SK-N-SH (cell line): ENCODE results near the gene CCL26.

Experiments used
- CHD2 ChIP-seq: fragments of 150-350 bp; IDR thresholded peaks from 2 replicates; pipeline ENCODE4 v1.6.1; 2018; ENCODE audit warnings: low read length; ENCODE audit not compliant: partially characterized antibody
- CTCF ChIP-seq: fragments of 200-600 bp; sonication (generic); IDR thresholded peaks from 2 replicates; pipeline ENCODE4 v1.6.1; 2017; ENCODE audit warnings: antibody characterized with exemption, mild to moderate bottlenecking, moderate library complexity
- ELF1 ChIP-seq: IDR thresholded peaks from 2 replicates; pipeline ENCODE4 v1.4.0; 2012
- EZH2phosphoT487 ChIP-seq: fragments of 200-600 bp; sonication (generic); IDR thresholded peaks from 2 replicates; pipeline ENCODE4 v1.6.1; 2017; ENCODE audit warnings: low read depth, mixed run types, mild to moderate bottlenecking, antibody characterized with exemption, moderate library complexity, borderline replicate concordance
- GATA2 ChIP-seq: sonication (generic); formaldehyde crosslinking; IDR thresholded peaks from 2 replicates; pipeline ENCODE4 v1.5.0; 2020; ENCODE audit warnings: mild to moderate bottlenecking, missing genetic modification reagents
- NFIC ChIP-seq: IDR thresholded peaks from 2 replicates; pipeline ENCODE4 v1.4.0; 2012; ENCODE audit warnings: borderline replicate concordance
- POLR2AphosphoS5 ChIP-seq: IDR thresholded peaks from 2 replicates; pipeline ENCODE4 v1.6.1; 2012; ENCODE audit warnings: low read depth, low read length
- RFX5 ChIP-seq: IDR thresholded peaks from 2 replicates; pipeline ENCODE4 v1.6.1; 2012; ENCODE audit warnings: mild to moderate bottlenecking, improper control_type of control experiment, low read length
- SIN3A ChIP-seq: IDR thresholded peaks from 2 replicates; pipeline ENCODE4 v1.6.1; 2012; ENCODE audit warnings: low read depth, mild to moderate bottlenecking, low read length, moderate library complexity, borderline replicate concordance

GRCh38 chr7:75732764-75733630 is 39.0 kb downstream of the CCL26 start:
- TF ChIP-seq CTCF (no peak), NFIC (peak; percentile 72), GATA2 (CRISPR knock-in tag) (no peak), POLR2AphosphoS5 (peak; percentile 47; the same call in 1 of the 2 replicates), SIN3A (no peak), ELF1 (no peak), EZH2phosphoT487 (no peak), RFX5 (no peak), CHD2 (no peak)
